HG02981 (cell line): ENCODE data around the gene SEMA6A.
"Not testable (repeated sequence)": the region's sequence is repeated elsewhere in the genome, so short reads cannot be mapped to it uniquely, and the experiment has no call there.

ENCODE experiments used
- ATAC-seq: cut with Tn5 transposase; IDR thresholded peaks from one replicate; pipeline ENCODE4 v1.9.1; 2021; ENCODE audit warnings: mild to moderate bottlenecking, moderate library complexity; ENCODE audit not compliant: unreplicated experiment

SEMA6A gene

GRCh38 chr5:116524966-116525365 is 49.7 kb downstream of the SEMA6A start:
- no peak for ATAC-seq

- no peak for ATAC-seq
Observed at GRCh38 chr5:116524051-116524904, 50.3 kb downstream of the SEMA6A start.

- not testable (repeated sequence) for ATAC-seq
Observed at GRCh38 chr5:116523182-116523581, 51.4 kb downstream of the SEMA6A start.

- no peak for ATAC-seq
Observed at GRCh38 chr5:116522356-116523136, 52.1 kb downstream of the SEMA6A start.

GRCh38 chr5:116521173-116521872 is 53.3 kb downstream of the SEMA6A start:
- peak; percentile 75 for ATAC-seq

GRCh38 chr5:116520771-116521170 is 53.9 kb downstream of the SEMA6A start:
- no peak for ATAC-seq

GRCh38 chr5:116518423-116518822 is 56.2 kb downstream of the SEMA6A start:
- ATAC-seq, result no peak

- ATAC-seq, result no peak
Observed at GRCh38 chr5:116517488-116517887, 57.1 kb downstream of the SEMA6A start.

- ATAC-seq, result no peak
Observed at GRCh38 chr5:116516021-116516420, 58.6 kb downstream of the SEMA6A start.

- ATAC-seq, result no peak
Observed at GRCh38 chr5:116514421-116514970, 60.1 kb downstream of the SEMA6A start.

GRCh38 chr5:116510517-116510916 is 64.1 kb downstream of the SEMA6A start:
- no peak for ATAC-seq

- no peak for ATAC-seq
Observed at GRCh38 chr5:116509483-116510244, 65.0 kb downstream of the SEMA6A start.

GRCh38 chr5:116508835-116509234 is 65.8 kb downstream of the SEMA6A start:
- no peak for ATAC-seq

- no peak for ATAC-seq
Observed at GRCh38 chr5:116507941-116508655, 66.5 kb downstream of the SEMA6A start.

- no peak for ATAC-seq
Observed at GRCh38 chr5:116507051-116507537, 67.5 kb downstream of the SEMA6A start.

- no peak for ATAC-seq
Observed at GRCh38 chr5:116506488-116506887, 68.1 kb downstream of the SEMA6A start.

GRCh38 chr5:116504593-116505166 is 69.9 kb downstream of the SEMA6A start:
- no peak for ATAC-seq

- ATAC-seq, result no peak
Observed at GRCh38 chr5:116502616-116503015, 72.0 kb downstream of the SEMA6A start.

GRCh38 chr5:116502138-116502537 is 72.5 kb downstream of the SEMA6A start:
- ATAC-seq, result no peak
